SK-N-SH (cell line): Measurements from ENCODE around the gene SLPI. TPM values are rescaled to one million over a fixed set of nuclear protein-coding genes. Genes with fewer than 3 reads are reported as not detected.

Experiments used
- CTCF ChIA-PET: fragments of 300-600, 350-600 bp; formaldehyde crosslinking; extraction: SDS; loops from one replicate; lab custom pipeline; 2021; lab: Yijun Ruan, JAX
- POLR2A ChIA-PET: fragments of 350-600 bp; sonication (Branson Sonifier 250); formaldehyde crosslinking; extraction: SDS; loops from one replicate; lab custom pipeline; 2020; ENCODE audit warnings: antibody characterized with exemption, inconsistent platforms; lab: Yijun Ruan, JAX
- DNase-seq: peaks from one replicate; pipeline ENCODE4 v3.0.0; 2012
- H2AFZ ChIP-seq: fragments of 200-600 bp; sonication (generic); 2 replicates; pipeline ENCODE4 v1.8.1; 2016; ENCODE audit warnings: antibody characterized with exemption, mild to moderate bottlenecking, low read depth
- H3F3A ChIP-seq: fragments of 200-600 bp; sonication (generic); replicated peaks from 2 replicates; pipeline ENCODE3; 2016; ENCODE audit warnings: antibody characterized with exemption, mild to moderate bottlenecking; ENCODE audit not compliant: insufficient read depth
- H3K27ac ChIP-seq, 2 experiments: fragments of 200-500 bp in 1 of 2; fragments of 200-600 bp in 1 of 2; sonication (Bioruptor generic) in 1 of 2; sonication (generic), shearing (Covaris generic) in 1 of 2; 2 replicates each; pipeline versions ENCODE4 v1.5.1 to v1.6.1; 2014 to 2016; ENCODE audit warnings: low read depth in 2 of 2, inconsistent platforms in 1 of 2, low read length in 1 of 2, mild to moderate bottlenecking in 1 of 2, mixed read lengths in 1 of 2
- H3K27me3 ChIP-seq: fragments of 200-600 bp; sonication (generic), shearing (Covaris generic); 2 replicates; pipeline ENCODE4 v1.6.1; 2016; ENCODE audit warnings: mixed run types; ENCODE audit not compliant: insufficient read depth
- H3K36me3 ChIP-seq, 2 experiments: fragments of 200-500 bp in 1 of 2; fragments of 200-600 bp in 1 of 2; sonication (Bioruptor generic) in 1 of 2; sonication (generic) in 1 of 2; replicated peaks in 1 of 2; 2 replicates each; pipeline versions ENCODE3 to v1.5.1; 2014 to 2016; ENCODE audit warnings: low read length in 1 of 2, mild to moderate bottlenecking in 1 of 2; ENCODE audit not compliant: insufficient read depth in 2 of 2, control insufficient read depth in 1 of 2
- H3K4me1 ChIP-seq, 2 experiments: fragments of 200-500 bp in 1 of 2; fragments of 200-600 bp in 1 of 2; sonication (Bioruptor generic) in 1 of 2; sonication (generic), shearing (Covaris generic) in 1 of 2; 2 replicates each; pipeline versions ENCODE4 v1.5.1 to v1.6.1; 2014 to 2016; ENCODE audit warnings: low read depth in 1 of 2, low read length in 1 of 2, mixed run types in 1 of 2; ENCODE audit not compliant: insufficient read depth in 2 of 2, control insufficient read depth in 1 of 2
- H3K4me2 ChIP-seq: fragments of 200-600 bp; sonication (generic), shearing (Covaris generic); 2 replicates; pipeline ENCODE4 v1.6.1; 2017; ENCODE audit warnings: mixed run types
- H3K4me3 ChIP-seq, 2 experiments: fragments of 200-500 bp in 1 of 2; fragments of 200-600 bp in 1 of 2; sonication (Bioruptor generic) in 1 of 2; sonication (generic), shearing (Covaris generic) in 1 of 2; 2 replicates each; pipeline versions ENCODE4 v1.5.1 to v1.8.1; 2014 to 2016; ENCODE audit warnings: low read depth in 2 of 2, inconsistent platforms in 1 of 2, low read length in 1 of 2, mild to moderate bottlenecking in 1 of 2, mixed read lengths in 1 of 2, moderate library complexity in 1 of 2
- H3K79me2 ChIP-seq: fragments of 200-600 bp; sonication (generic); 2 replicates; pipeline ENCODE4 v1.8.1; 2017; ENCODE audit warnings: mild to moderate bottlenecking; ENCODE audit not compliant: insufficient read depth
- H3K9ac ChIP-seq: fragments of 200-600 bp; sonication (generic); 2 replicates; pipeline ENCODE4 v1.6.1; 2017; ENCODE audit warnings: mixed run types
- H3K9me2 ChIP-seq: fragments of 200-600 bp; sonication (generic); 2 replicates; pipeline ENCODE4 v1.6.1; 2017; ENCODE audit warnings: mixed run types
- H3K9me3 ChIP-seq: fragments of 200-600 bp; sonication (generic); 2 replicates; pipeline ENCODE4 v1.6.1; 2017; ENCODE audit warnings: mixed run types, mild to moderate bottlenecking, moderate library complexity
- H4K20me1 ChIP-seq: fragments of 200-600 bp; sonication (generic); 2 replicates; pipeline ENCODE4 v1.6.1; 2017; ENCODE audit warnings: mild to moderate bottlenecking, mixed run types; ENCODE audit not compliant: insufficient read depth
- CTCF ChIP-seq: fragments of 200-600 bp; sonication (generic); IDR thresholded peaks from 2 replicates; pipeline ENCODE4 v1.6.1; 2017; ENCODE audit warnings: antibody characterized with exemption, mild to moderate bottlenecking, moderate library complexity
- GABPA ChIP-seq: IDR thresholded peaks from 2 replicates; pipeline ENCODE4 v1.4.0; 2012; ENCODE audit warnings: low read depth, mild to moderate bottlenecking
- IRF3 ChIP-seq: fragments of 150-350 bp; IDR thresholded peaks from 2 replicates; pipeline ENCODE4 v1.6.1; 2016; ENCODE audit warnings: mild to moderate bottlenecking, low read depth, low read length
- JUND ChIP-seq: IDR thresholded peaks from 2 replicates; pipeline ENCODE4 v1.4.0; 2012
- NFIC ChIP-seq: IDR thresholded peaks from 2 replicates; pipeline ENCODE4 v1.4.0; 2012; ENCODE audit warnings: borderline replicate concordance
- PBX3 ChIP-seq: IDR thresholded peaks from 2 replicates; pipeline ENCODE4; 2012
- REST ChIP-seq: IDR thresholded peaks from 2 replicates; pipeline ENCODE4 v1.6.1; 2012; ENCODE audit warnings: mild to moderate bottlenecking, low read depth, low read length, moderate library complexity
- RFX5 ChIP-seq: IDR thresholded peaks from 2 replicates; pipeline ENCODE4 v1.6.1; 2012; ENCODE audit warnings: mild to moderate bottlenecking, improper control_type of control experiment, low read length
- RXRA ChIP-seq: IDR thresholded peaks from 2 replicates; pipeline ENCODE4 v1.4.0; 2012; ENCODE audit warnings: low read depth, mild to moderate bottlenecking, borderline replicate concordance
- SIN3A ChIP-seq: IDR thresholded peaks from 2 replicates; pipeline ENCODE4 v1.6.1; 2012; ENCODE audit warnings: low read depth, mild to moderate bottlenecking, low read length, moderate library complexity, borderline replicate concordance
- TEAD4 ChIP-seq: IDR thresholded peaks from 2 replicates; pipeline ENCODE4 v1.4.0; 2012; ENCODE audit warnings: mild to moderate bottlenecking, borderline replicate concordance; ENCODE audit not compliant: insufficient read depth
- USF2 ChIP-seq: fragments of 150-350 bp; IDR thresholded peaks from 2 replicates; pipeline ENCODE4 v1.6.1; 2017; ENCODE audit warnings: antibody characterized with exemption, low read length, low read depth, borderline replicate concordance
- WGBS: methylation state at CpG from one replicate; pipeline ENCODE4 v1.1.6; 2017; ENCODE audit warnings: low lambda C conversion rate; 5-methylcytosine and 5-hydroxymethylcytosine counted together
- polyA plus RNA-seq, 3 experiments: library from polyadenylated mRNA; depleted of rRNA; stranded (reverse); fragments of >200 nt; gene quantifications; 2 replicates each; pipeline ENCODE4 v1.2.3, GENCODE V29; 2012

Gene SLPI
- polyA plus RNA-seq, 1 of the 3 experiments (the other 2 are of a cell fraction), result not detected

- H3K79me2 ChIP-seq, result no peaks in the 10 kb centered on the region
- TF ChIP-seq RFX5, result no peak
- TF ChIP-seq SIN3A, result no peak
- TF ChIP-seq PBX3, result no peak
- no peak for TF ChIP-seq IRF3
- no peak for TF ChIP-seq GABPA
- TF ChIP-seq CTCF, result no peak
- no peak for TF ChIP-seq NFIC
- TF ChIP-seq RXRA, result no peak
- no peak for TF ChIP-seq TEAD4
- no peak for TF ChIP-seq USF2
- no peak for TF ChIP-seq JUND
- no peak for TF ChIP-seq REST
- no peak overlapping the region for H3K27ac ChIP-seq
- no peaks in the 10 kb centered on the region for H3F3A ChIP-seq
- no peak overlapping the region for H3K4me3 ChIP-seq
- no peaks in the 10 kb centered on the region for H3K4me1 ChIP-seq
- H2AFZ ChIP-seq, result no peak overlapping the region
- H3K9ac ChIP-seq, result no peak overlapping the region
- no peak for DNase-seq
- POLR2A ChIA-PET, result no interaction called here
- H3K4me2 ChIP-seq, result no peak overlapping the region
- CTCF ChIA-PET, result interaction anchor here (0.6 kb wide), 1 partner anchor 56 kb away, joined by 3 read pairs; no protein-coding TSS in a partner anchor
- 34% methylated on average over 2 of the region's 2 CpGs for WGBS
- H3K9me2 ChIP-seq, result no peaks in the 10 kb centered on the region
- no peaks in the 10 kb centered on the region for H3K9me3 ChIP-seq
- H3K36me3 ChIP-seq, result no peaks in the 10 kb centered on the region
- no peaks in the 10 kb centered on the region; the same call in 1 of the 2 replicates for H3K27me3 ChIP-seq
- 0 out of 2 replicates have a peak, but pooled peaks cover 4% of the 10 kb centered on the region for H4K20me1 ChIP-seq
These were observed 16.2 kb downstream of the SLPI start for GRCh38 chr20:45238139-45238538.
